IgD-negative memory B cell (primary cell): ENCODE results near the gene FERMT1. TPM values are rescaled to one million over a fixed set of nuclear protein-coding genes. Genes with fewer than 3 reads are reported as not detected.

Experiments used
- H3K27ac Mint-ChIP-seq, 3 donors: one replicate each; pipeline ENCODE4 v1.8.0; 2020 to 2022; ENCODE audit warnings: mild to moderate bottlenecking in 3 of 3, mixed read lengths in 3 of 3, moderate library complexity in 1 of 3
- H3K27me3 Mint-ChIP-seq: one replicate; pipeline ENCODE4 v1.8.0; 2021; ENCODE audit warnings: mixed read lengths
- H3K36me3 Mint-ChIP-seq: one replicate; pipeline ENCODE4 v1.8.0; 2020; ENCODE audit warnings: mild to moderate bottlenecking, mixed read lengths
- H3K4me1 Mint-ChIP-seq, 3 donors: one replicate each; pipeline ENCODE4 v1.8.0; 2020 to 2022; ENCODE audit warnings: mixed read lengths in 3 of 3, mild to moderate bottlenecking in 1 of 3
- H3K4me3 Mint-ChIP-seq, 4 donors: one replicate each; pipeline ENCODE4 v1.8.0; 2020 to 2022; ENCODE audit warnings: mild to moderate bottlenecking in 4 of 4, mixed read lengths in 4 of 4, moderate library complexity in 3 of 4
- H3K9me3 Mint-ChIP-seq, 3 donors: one replicate each; pipeline ENCODE4 v1.8.0; 2020 to 2021; ENCODE audit warnings: mixed read lengths in 3 of 3, mild to moderate bottlenecking in 1 of 3
- polyA plus RNA-seq: library from polyadenylated mRNA; unstranded; fragments of 300-500 nt; fragmentation: Illumina TruSeq; gene quantifications from one replicate; pipeline ENCODE4 v1.2.3, GENCODE V29; 2021

The FERMT1 gene, protein sequence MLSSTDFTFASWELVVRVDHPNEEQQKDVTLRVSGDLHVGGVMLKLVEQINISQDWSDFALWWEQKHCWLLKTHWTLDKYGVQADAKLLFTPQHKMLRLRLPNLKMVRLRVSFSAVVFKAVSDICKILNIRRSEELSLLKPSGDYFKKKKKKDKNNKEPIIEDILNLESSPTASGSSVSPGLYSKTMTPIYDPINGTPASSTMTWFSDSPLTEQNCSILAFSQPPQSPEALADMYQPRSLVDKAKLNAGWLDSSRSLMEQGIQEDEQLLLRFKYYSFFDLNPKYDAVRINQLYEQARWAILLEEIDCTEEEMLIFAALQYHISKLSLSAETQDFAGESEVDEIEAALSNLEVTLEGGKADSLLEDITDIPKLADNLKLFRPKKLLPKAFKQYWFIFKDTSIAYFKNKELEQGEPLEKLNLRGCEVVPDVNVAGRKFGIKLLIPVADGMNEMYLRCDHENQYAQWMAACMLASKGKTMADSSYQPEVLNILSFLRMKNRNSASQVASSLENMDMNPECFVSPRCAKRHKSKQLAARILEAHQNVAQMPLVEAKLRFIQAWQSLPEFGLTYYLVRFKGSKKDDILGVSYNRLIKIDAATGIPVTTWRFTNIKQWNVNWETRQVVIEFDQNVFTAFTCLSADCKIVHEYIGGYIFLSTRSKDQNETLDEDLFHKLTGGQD
- polyA plus RNA-seq: not detected

DNA sequence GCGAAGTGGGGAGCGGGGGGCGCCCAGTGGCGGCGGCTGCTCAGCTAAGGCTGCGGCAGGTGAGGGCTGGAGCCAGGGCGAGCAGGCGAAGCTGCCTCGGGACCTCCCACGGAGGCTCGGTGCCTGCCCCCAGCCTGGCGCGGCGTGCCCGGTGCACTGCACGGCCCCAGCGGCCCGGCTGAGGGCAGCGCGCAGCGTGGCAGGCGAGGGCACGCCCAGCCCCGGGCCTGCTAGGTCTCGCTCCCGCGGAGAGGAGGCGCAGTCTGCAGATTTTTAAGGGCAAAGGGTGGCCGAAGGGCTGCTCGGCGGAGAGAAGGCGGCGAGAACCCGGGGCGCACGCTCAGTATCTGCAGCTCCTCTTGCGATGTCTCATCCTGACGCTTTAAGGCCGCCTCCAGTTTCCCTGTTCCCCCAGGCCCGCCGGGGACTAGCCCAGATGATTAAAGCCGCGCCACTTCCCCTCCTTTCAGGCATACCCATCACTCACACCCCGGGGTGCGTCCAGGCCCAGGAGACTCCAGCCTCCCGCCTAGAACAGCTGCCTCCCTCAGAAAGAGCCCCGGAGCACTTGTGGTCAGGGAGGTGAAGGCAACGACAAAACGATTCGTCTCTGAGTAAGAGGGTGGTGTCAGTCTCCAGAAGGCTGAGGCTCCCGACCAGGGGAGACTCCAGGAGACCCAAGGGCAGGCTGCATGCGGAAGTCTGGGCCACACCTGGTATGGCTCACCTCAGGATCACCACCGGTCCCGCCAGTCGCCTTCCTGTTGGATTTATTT lies at the start of gene FERMT1:
Gene FERMT1, minus strand, starts transcription at position 158 of the 776 bp plus-strand sequence. CDS start 3,476 bp downstream, outside the sequence.
- Mint-ChIP-seq H3K27me3 (peaks cover 31% of the 10 kb centered on the region), H3K9me3 (no peaks in the 10 kb centered on the region), H3K4me1 (peaks cover 0 to 3% (median 2%) of the 10 kb centered on the region in 3 donors), H3K27ac (no peak within 1 kb of the TSS), H3K36me3 (no peaks in the 10 kb centered on the region), H3K4me3 (peak within 1 kb of the TSS in 2 of 4 donors; percentile 66 to 83)

DNA sequence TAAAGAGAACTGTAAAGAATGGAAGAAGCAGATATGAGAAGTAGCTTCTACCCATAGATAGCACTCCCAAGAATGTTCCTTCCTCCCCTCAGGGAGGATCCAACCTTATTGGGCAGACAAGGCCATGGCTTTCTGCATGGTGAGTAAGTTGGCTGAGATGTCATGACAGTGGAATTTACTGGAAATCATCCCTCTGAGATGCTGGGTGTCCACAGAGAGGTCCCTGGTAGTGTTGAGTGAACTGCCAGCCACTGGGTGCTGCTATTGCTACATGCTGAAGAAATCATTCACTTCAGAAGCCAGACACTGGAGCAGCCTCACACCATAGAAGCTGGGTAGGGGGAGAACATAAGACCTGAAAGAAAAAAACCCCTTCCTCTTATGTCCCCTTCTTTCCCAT lies 46.4 kb upstream of the FERMT1 start:
- Mint-ChIP-seq H3K4me3 (no peak overlapping the region), H3K9me3 (peaks cover 3 to 11% (median 6%) of the 10 kb centered on the region in 3 donors), H3K4me1 (no peaks in the 10 kb centered on the region), H3K36me3 (peaks cover 2% of the 10 kb centered on the region), H3K27me3 (peaks cover 2% of the 10 kb centered on the region), H3K27ac (no peak overlapping the region)

DNA sequence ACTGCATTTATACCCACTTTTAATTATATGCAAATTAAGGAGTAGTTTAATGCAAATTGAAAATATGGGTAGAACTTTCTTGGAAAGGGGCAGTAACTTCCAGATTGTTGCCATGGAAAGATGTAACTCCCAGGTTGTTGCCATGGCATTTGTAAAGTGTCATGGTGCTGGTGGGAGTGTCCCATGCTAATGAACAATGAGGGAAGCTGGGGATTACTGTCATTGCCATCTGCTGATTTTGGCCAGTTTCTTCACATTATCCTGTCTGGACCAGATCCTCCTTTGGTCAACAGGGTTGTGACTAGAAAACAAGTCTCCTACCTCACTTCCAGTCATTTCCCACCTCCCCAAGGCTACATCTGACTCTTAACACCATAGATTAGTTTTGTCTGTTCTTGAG lies 45.4 kb upstream of the FERMT1 start:
- Mint-ChIP-seq H3K27me3 (peaks cover 4% of the 10 kb centered on the region), H3K27ac (no peak overlapping the region), H3K4me1 (no peaks in the 10 kb centered on the region), H3K9me3 (peaks cover 3 to 11% (median 6%) of the 10 kb centered on the region in 3 donors), H3K36me3 (peaks cover 2% of the 10 kb centered on the region), H3K4me3 (no peak overlapping the region)

DNA sequence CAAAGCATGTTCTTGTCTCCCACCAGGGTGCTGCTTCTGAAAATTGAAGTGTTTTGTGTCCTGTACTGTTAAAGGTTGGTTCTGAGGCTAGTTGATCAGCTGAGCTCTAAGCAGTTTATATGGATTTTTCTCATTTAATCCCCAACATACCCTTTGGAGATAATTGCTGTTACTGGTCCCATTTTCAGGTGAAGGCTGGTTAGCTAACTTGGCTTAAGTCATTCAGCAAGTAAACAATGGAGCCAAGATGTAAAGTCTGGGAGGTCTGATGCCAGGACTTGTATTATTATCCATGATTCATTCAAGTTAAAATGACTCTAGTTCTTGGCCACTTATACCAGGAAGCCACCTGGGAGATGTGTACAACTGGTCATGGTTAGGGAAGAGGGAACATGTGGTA lies 42.5 kb upstream of the FERMT1 start:
- no peaks in the 10 kb centered on the region for H3K4me1 Mint-ChIP-seq

DNA sequence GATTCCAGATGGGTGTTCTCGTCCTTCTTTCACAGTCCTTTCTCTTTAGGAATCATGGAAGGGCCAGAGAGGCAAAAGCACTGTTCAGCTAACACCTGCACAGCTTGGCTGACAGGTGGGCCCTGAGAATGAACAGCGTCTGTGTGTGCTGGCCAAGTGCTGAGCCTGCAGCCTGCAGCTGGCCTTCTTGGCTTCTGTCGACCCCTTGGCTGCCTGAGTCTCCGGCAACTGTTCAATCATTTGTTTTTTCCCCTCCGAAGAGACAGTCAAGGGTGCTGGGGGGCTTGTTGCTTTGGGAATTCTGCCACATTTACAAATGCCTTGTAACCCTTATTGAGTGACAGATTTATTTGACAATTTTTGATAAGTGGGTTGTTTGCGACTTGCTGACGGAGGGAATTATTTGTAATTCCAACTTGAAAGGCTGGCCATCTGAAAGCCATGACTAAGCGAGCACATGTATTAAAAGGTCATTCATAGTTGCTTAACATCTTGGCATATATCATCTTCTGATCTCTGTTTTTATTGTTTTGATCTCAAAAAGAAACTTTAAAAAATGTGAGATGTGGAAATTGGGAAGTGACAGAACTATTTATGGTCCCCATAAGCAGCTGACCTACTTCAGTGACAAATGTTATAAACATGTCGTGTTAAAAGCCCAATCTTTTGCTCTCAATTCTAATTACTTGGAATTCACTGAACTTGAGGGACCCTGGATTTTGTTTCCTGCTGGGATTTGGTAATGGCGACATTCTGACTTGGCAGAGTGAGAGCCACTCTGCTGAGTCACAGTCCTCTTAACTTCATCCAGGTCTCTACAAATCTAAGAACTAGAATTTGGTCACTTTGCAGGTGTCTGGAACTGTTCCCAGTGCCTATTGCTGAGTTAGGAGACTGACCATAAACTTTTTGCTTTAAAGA lies 41.9 kb upstream of the FERMT1 start:
- peak overlapping the region in 1 of 3 donors; percentile 31 for H3K27ac Mint-ChIP-seq
- peaks cover 4% of the 10 kb centered on the region for H3K27me3 Mint-ChIP-seq
- no peak overlapping the region for H3K4me3 Mint-ChIP-seq
- H3K9me3 Mint-ChIP-seq: peaks cover under 1 to 5% (median 4%) of the 10 kb centered on the region in 3 donors
- no peaks in the 10 kb centered on the region for H3K4me1 Mint-ChIP-seq
- peaks cover under 1% of the 10 kb centered on the region for H3K36me3 Mint-ChIP-seq

More for the DNA sequence above, 42.5 kb upstream of the FERMT1 start:
- peaks cover 2% of the 10 kb centered on the region for H3K36me3 Mint-ChIP-seq
- peaks cover 3 to 5% (median 5%) of the 10 kb centered on the region in 3 donors for H3K9me3 Mint-ChIP-seq
- H3K4me3 Mint-ChIP-seq: no peak overlapping the region
- peaks cover 4% of the 10 kb centered on the region for H3K27me3 Mint-ChIP-seq
- H3K27ac Mint-ChIP-seq: no peak overlapping the region

DNA sequence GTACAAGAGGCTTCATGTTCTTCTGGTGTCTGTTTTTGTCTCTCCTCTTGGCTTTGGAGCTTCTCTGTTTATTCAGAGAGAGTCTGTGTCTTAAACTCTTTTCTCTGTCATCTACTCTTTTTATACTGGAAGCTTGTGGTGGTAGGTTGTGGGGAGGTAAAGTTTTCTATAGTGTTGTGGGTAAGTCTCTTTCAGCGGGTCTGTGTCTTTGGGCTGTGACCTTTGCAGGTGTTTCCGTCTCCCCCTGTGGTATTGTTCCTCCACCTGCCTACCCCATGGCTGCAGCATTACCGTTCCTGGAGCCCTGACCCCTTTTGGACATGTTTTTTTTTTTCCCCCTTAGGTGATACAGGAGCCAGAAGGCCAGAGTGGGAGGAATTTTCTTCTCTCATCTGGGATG lies 37.9 kb upstream of the FERMT1 start:
- H3K9me3 Mint-ChIP-seq: peaks cover 7 to 13% (median 12%) of the 10 kb centered on the region in 3 donors
- H3K27ac Mint-ChIP-seq: no peak overlapping the region
- H3K4me1 Mint-ChIP-seq: no peaks in the 10 kb centered on the region
- peaks cover 3% of the 10 kb centered on the region for H3K27me3 Mint-ChIP-seq
- H3K36me3 Mint-ChIP-seq: no peaks in the 10 kb centered on the region
- no peak overlapping the region for H3K4me3 Mint-ChIP-seq

DNA sequence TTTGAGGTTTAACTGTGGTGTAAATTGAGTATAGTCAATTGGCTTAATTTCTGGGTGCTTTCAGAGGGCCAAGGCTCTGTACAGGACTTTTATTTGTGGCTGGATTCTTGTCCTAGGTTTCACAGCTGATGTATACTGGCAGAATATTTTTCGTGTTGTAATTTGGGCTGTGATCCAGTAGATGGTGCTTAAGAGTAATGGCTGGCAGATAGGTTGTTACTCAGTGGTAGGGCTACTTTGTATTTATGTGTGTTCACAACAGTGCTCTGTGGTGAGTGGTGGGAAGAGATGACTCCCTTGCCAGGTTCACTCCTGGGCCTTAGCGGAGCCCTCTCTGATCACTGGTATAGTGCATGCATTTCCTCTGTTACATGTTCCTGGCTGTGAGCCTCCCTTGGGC lies 34.5 kb upstream of the FERMT1 start:
- Mint-ChIP-seq H3K4me3 (no peak overlapping the region), H3K36me3 (no peaks in the 10 kb centered on the region), H3K9me3 (peaks cover 9 to 16% (median 14%) of the 10 kb centered on the region in 3 donors), H3K4me1 (no peaks in the 10 kb centered on the region), H3K27ac (no peak overlapping the region), H3K27me3 (peaks cover 1% of the 10 kb centered on the region)

DNA sequence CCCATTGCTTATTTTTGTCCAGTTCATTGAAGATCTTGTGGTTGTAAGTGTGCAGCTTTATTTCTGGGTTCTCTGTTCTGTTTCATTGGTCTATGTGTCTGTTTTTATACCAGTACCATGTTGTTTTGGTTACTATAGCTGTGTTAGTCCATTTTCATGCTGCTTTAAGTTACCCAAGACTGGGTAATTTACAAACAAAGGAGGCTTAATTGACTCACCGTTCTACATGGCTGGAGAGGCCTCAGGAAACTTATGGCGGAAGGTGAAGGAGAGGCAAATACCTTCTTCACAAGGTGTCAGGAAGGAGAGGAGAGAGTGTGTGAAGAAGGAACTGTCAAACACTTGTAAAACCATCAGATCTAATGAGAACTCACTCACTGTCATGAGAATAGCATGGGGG lies 29.9 kb upstream of the FERMT1 start:
- Mint-ChIP-seq H3K27ac (no peak overlapping the region), H3K4me3 (no peak overlapping the region), H3K27me3 (peaks cover 6% of the 10 kb centered on the region), H3K36me3 (no peaks in the 10 kb centered on the region), H3K4me1 (no peaks in the 10 kb centered on the region), H3K9me3 (peaks cover 11 to 19% (median 14%) of the 10 kb centered on the region in 3 donors)

DNA sequence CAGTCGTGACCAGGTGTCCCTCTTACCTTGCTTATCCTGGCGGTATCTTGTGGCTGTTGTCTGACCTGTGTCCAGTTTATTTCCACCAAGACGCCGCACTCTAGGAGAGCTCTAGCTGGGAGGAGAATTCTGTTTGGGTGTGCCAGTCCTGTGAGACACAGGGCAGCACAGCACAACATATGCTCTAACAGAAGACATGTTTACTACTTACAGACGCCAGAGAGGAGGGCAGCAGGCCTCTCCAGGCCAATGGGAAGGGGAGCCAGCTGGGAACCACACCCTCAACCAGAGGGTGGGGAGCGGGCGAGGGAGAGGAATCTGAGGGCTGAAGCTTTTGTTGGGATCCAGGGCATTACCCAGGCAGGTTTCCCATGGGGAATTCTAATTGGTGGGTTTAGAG lies 25.2 kb upstream of the FERMT1 start:
- H3K27me3 Mint-ChIP-seq: peaks cover 6% of the 10 kb centered on the region
- peaks cover 4 to 9% (median 8%) of the 10 kb centered on the region in 3 donors for H3K9me3 Mint-ChIP-seq
- H3K4me1 Mint-ChIP-seq: no peaks in the 10 kb centered on the region
- H3K27ac Mint-ChIP-seq: no peak overlapping the region
- H3K36me3 Mint-ChIP-seq: no peaks in the 10 kb centered on the region
- no peak overlapping the region for H3K4me3 Mint-ChIP-seq

DNA sequence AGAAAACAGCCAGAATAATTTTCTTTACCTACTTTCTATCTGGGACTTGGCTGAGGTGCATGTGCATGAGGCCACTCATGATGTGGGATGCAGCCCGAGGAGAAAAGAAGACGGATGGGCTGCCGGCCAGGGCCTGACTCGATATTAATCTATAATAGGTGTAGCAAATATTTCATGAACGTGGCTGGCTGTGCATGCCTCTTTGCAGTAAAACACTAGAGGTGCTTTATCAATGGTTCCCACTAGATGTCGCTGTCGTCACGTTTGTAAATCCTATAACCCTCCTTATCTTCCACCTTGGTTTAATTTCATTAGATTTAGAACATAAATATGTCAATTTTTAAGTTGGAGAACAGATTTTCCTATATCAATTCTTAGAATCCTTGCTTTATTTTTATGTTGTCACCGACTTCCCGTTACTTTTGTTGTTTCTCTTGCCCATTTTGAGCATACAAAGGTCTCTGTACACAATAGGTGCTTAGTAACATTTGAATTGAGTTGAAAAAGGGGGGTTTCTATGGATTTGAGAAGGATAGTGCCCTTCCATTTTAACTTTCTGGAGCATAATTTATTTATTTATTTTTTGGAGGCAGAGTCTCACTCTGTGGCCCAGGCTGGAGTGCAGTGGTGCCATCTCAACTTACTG lies 19.6 kb upstream of the FERMT1 start:
- Mint-ChIP-seq H3K27me3 (no peaks in the 10 kb centered on the region), H3K4me3 (no peak overlapping the region), H3K9me3 (peaks cover 0 to 6% (median 5%) of the 10 kb centered on the region in 3 donors), H3K27ac (no peak overlapping the region), H3K36me3 (no peaks in the 10 kb centered on the region), H3K4me1 (no peaks in the 10 kb centered on the region)

DNA sequence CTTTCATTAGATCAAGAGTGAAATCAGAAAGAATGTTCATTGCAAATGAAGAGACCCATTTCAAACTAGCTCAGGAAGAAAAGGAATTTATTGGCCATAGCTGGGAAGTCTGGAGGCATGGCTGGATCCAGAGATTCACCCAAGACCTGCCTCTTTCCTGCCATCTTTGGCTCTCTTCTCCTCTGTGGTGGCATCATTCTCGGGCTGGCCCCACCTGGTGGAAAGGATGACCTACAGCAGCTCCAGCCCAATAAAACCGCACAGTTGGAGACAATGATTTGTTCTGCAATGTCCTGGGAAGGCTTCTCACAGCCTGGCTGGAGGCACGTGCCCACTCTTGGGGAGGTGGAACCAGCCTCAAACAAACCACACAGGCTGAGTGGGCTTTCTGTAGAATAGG lies 18.1 kb upstream of the FERMT1 start:
- peaks cover 0 to 6% (median 2%) of the 10 kb centered on the region in 3 donors for H3K9me3 Mint-ChIP-seq
- H3K36me3 Mint-ChIP-seq: peaks cover 2% of the 10 kb centered on the region
- no peak overlapping the region for H3K27ac Mint-ChIP-seq
- H3K27me3 Mint-ChIP-seq: peaks cover 7% of the 10 kb centered on the region
- H3K4me3 Mint-ChIP-seq: no peak overlapping the region
- H3K4me1 Mint-ChIP-seq: no peaks in the 10 kb centered on the region

DNA sequence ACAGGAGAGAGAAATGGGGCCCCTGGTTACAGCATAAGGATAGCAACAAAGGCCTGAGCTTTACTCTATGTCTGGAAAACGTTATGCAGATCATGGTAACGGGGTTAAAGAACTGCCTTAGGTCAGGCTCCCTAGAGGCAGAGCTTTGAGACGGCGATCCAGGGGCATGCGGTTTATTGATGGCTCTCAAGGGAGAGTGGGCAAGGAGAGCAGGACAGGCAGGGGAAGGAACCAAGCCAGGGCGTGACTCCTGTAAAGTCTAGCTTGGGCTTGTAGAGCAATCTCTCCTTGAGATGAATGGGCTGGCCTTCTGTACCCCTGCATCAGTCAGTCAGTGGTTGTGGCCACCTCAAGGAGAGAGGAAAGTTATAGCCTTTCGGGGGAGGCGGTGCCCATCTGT lies 12.5 kb upstream of the FERMT1 start:
- Mint-ChIP-seq H3K4me1 (no peaks in the 10 kb centered on the region), H3K27ac (no peak overlapping the region), H3K4me3 (no peak overlapping the region), H3K9me3 (peaks cover 0 to 3% (median 0%) of the 10 kb centered on the region in 3 donors), H3K36me3 (peaks cover 2% of the 10 kb centered on the region), H3K27me3 (peaks cover 14% of the 10 kb centered on the region)

DNA sequence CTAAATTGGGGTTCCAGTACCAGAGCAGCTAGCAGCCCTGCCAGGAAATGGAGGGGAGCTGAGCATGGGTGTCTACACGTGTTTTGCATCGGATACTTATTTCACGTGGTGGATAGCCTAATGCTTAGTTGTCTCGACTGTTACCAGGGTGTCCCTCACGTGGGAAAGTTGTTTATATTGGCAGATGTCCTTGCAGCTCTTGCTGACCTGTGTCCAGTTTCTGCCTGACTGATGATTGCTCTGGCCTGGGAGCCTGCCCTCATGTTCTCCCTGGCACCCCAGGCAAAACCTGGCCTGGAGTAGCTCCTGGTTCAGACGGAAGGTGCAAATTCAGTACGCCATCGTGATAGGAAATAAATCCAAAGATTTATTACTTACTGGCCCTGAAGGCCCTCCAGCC lies 11.8 kb upstream of the FERMT1 start:
- H3K27me3 Mint-ChIP-seq: peaks cover 14% of the 10 kb centered on the region
- peaks cover 0 to 3% (median 0%) of the 10 kb centered on the region in 3 donors for H3K9me3 Mint-ChIP-seq
- H3K4me3 Mint-ChIP-seq: no peak overlapping the region
- no peaks in the 10 kb centered on the region for H3K4me1 Mint-ChIP-seq
- no peak overlapping the region for H3K27ac Mint-ChIP-seq
- H3K36me3 Mint-ChIP-seq: peaks cover 2% of the 10 kb centered on the region

DNA sequence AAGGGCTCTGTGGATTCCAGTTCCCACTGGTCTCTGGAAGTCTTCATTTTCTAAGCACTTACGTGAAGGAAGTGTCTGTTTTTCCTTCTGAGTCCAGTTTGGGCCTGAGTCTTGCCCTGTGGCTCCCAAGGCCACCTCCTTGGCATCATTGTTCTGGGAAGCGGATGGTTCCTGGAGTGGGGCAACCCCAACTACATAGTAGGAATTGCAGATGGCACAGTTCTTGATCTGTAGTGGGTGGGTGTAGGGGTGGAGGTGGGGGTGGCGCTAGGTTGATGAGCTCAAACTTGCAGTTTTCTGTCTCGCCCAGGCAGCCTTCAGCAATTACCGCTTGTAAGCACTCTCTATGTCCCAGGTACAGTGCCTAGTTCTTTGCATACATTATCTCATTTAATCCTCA lies 7.2 kb upstream of the FERMT1 start:
- peaks cover 11% of the 10 kb centered on the region for H3K27me3 Mint-ChIP-seq
- H3K27ac Mint-ChIP-seq: no peak overlapping the region
- peaks cover 0 to 3% (median 0%) of the 10 kb centered on the region in 3 donors for H3K9me3 Mint-ChIP-seq
- H3K4me3 Mint-ChIP-seq: no peak overlapping the region
- no peaks in the 10 kb centered on the region for H3K36me3 Mint-ChIP-seq
- H3K4me1 Mint-ChIP-seq: no peaks in the 10 kb centered on the region
